IMR-90 (cell line): ENCODE data around the gene TSNAXIP1. TPM values are rescaled to one million over a fixed set of nuclear protein-coding genes. Genes with fewer than 3 reads are reported as not detected.

Source experiments
- ATAC-seq: fragments of 200-7000 bp; cut with Tn5 transposase; 2 replicates; pipeline ENCODE4 v1.9.1; 2020; ENCODE audit warnings: low read depth, mild to moderate bottlenecking, moderate library complexity
- BruUV-seq: library from RNA; stranded (reverse); fragments of 400-500 nt; replicated peaks from 2 replicates; lab custom pipeline; 2021; lab: Mats Ljungman, UMichigan
- CTCF ChIA-PET: fragments of 300-600 bp; formaldehyde crosslinking; extraction: SDS; loops from one replicate; lab custom pipeline; 2021; ENCODE audit warnings: antibody characterized with exemption; lab: Yijun Ruan, JAX
- POLR2A ChIA-PET: fragments of 300-600 bp; sonication (Branson Sonifier 250); formaldehyde crosslinking; loops from one replicate; lab custom pipeline; 2022; ENCODE audit warnings: antibody characterized with exemption; ENCODE audit not compliant: unreplicated experiment; lab: Charles Lee
- DNase-seq: peaks from one replicate; pipeline ENCODE4 v3.0.0; 2013
- H2AFZ ChIP-seq: replicated peaks from 2 replicates; pipeline ENCODE3; 2013; ENCODE audit warnings: low read length, mild to moderate bottlenecking; ENCODE audit not compliant: poor library complexity
- H2AK5ac ChIP-seq: 2 replicates; pipeline ENCODE4 v1.6.1; 2013; ENCODE audit warnings: low read depth, low read length, inconsistent platforms
- H2AK9ac ChIP-seq: replicated peaks from 2 replicates; pipeline ENCODE3; 2013; ENCODE audit warnings: mild to moderate bottlenecking, low read depth, low read length, moderate library complexity; ENCODE audit not compliant: poor library complexity
- H2BK120ac ChIP-seq: 2 replicates; pipeline ENCODE4 v1.6.1; 2013; ENCODE audit warnings: low read depth, low read length, inconsistent platforms
- H2BK15ac ChIP-seq: 3 replicates; pipeline ENCODE4 v1.6.1; 2013; ENCODE audit warnings: low read depth, low read length, inconsistent platforms
- H2BK20ac ChIP-seq: 2 replicates; pipeline ENCODE4 v1.6.1; 2013; ENCODE audit warnings: low read depth, mild to moderate bottlenecking, inconsistent platforms, low read length, moderate library complexity
- H2BK5ac ChIP-seq: 2 replicates; pipeline ENCODE4 v1.6.1; 2013; ENCODE audit warnings: mild to moderate bottlenecking, low read depth, low read length, inconsistent platforms; ENCODE audit not compliant: poor library complexity, severe bottlenecking
- H3K14ac ChIP-seq: replicated peaks from 2 replicates; pipeline ENCODE4 v1.6.1; 2013; ENCODE audit warnings: low read depth, low read length, inconsistent platforms
- H3K18ac ChIP-seq: 2 replicates; pipeline ENCODE4 v1.6.1; 2013; ENCODE audit warnings: low read depth, low read length, control low read depth
- H3K23ac ChIP-seq: 2 replicates; pipeline ENCODE4 v1.6.1; 2013; ENCODE audit warnings: low read depth, low read length, inconsistent platforms
- H3K27ac ChIP-seq: 2 replicates; pipeline ENCODE4 v1.5.1; 2013; ENCODE audit warnings: mild to moderate bottlenecking, control low read depth, low read length; ENCODE audit not compliant: insufficient read depth
- H3K27me3 ChIP-seq: 2 replicates; pipeline ENCODE4 v1.6.1; 2013; ENCODE audit warnings: low read length; ENCODE audit not compliant: control insufficient read depth, insufficient read depth
- H3K36me3 ChIP-seq: 2 replicates; pipeline ENCODE4 v1.6.1; 2013; ENCODE audit warnings: low read length, mixed read lengths; ENCODE audit not compliant: control insufficient read depth, insufficient read depth
- H3K4ac ChIP-seq: 2 replicates; pipeline ENCODE4 v1.6.1; 2013; ENCODE audit warnings: low read depth, low read length, inconsistent platforms
- H3K4me1 ChIP-seq: 2 replicates; pipeline ENCODE4 v1.6.1; 2013; ENCODE audit warnings: low read length, mixed read lengths; ENCODE audit not compliant: control insufficient read depth, insufficient read depth
- H3K4me2 ChIP-seq: 2 replicates; pipeline ENCODE4 v1.6.1; 2013; ENCODE audit warnings: low read depth, mild to moderate bottlenecking, control low read depth, low read length, moderate library complexity
- H3K4me3 ChIP-seq: 2 replicates; pipeline ENCODE4 v1.5.1; 2013; ENCODE audit warnings: low read depth, mild to moderate bottlenecking, control low read depth, low read length, moderate library complexity; ENCODE audit not compliant: insufficient read depth
- H3K56ac ChIP-seq: 2 replicates; pipeline ENCODE4 v1.6.1; 2013; ENCODE audit warnings: low read length, inconsistent platforms; ENCODE audit not compliant: insufficient read depth; ENCODE audit errors: extremely low read depth
- H3K79me1 ChIP-seq, 2 experiments: 2 replicates each; pipeline ENCODE4 v1.6.1; 2013; ENCODE audit warnings: low read length in 2 of 2, inconsistent platforms in 1 of 2, low read depth in 1 of 2
- H3K9ac ChIP-seq: 2 replicates; pipeline ENCODE4 v1.6.1; 2013; ENCODE audit warnings: low read depth, low read length, control low read depth
- H3K9me1 ChIP-seq: 2 replicates; pipeline ENCODE4 v1.6.1; 2013; ENCODE audit warnings: low read length, inconsistent platforms; ENCODE audit not compliant: insufficient read depth
- H3K9me3 ChIP-seq: 2 replicates; pipeline ENCODE4 v1.6.1; 2013; ENCODE audit warnings: low read length; ENCODE audit not compliant: control insufficient read depth, insufficient read depth
- H4K20me1 ChIP-seq: 2 replicates; pipeline ENCODE4 v1.6.1; 2013; ENCODE audit warnings: low read length, inconsistent platforms; ENCODE audit not compliant: insufficient read depth
- H4K5ac ChIP-seq: 2 replicates; pipeline ENCODE4 v1.6.1; 2013; ENCODE audit warnings: mild to moderate bottlenecking, low read depth, low read length, control low read depth
- H4K8ac ChIP-seq, 2 experiments: 2 replicates each; pipeline ENCODE4 v1.6.1; 2013; ENCODE audit warnings: low read depth in 2 of 2, low read length in 2 of 2, control low read depth in 1 of 2, inconsistent platforms in 1 of 2
- H4K91ac ChIP-seq: 2 replicates; pipeline ENCODE4 v1.6.1; 2013; ENCODE audit warnings: low read depth, low read length, inconsistent platforms; ENCODE audit not compliant: insufficient read depth
- CEBPB ChIP-seq: IDR thresholded peaks from 2 replicates; pipeline ENCODE4 v1.6.1; 2012; ENCODE audit warnings: low read depth, low read length, improper control_type of control experiment
- MAZ ChIP-seq: IDR thresholded peaks from 2 replicates; pipeline ENCODE4 v1.6.1; 2012; ENCODE audit warnings: low read depth, mild to moderate bottlenecking, low read length, improper control_type of control experiment, moderate library complexity, borderline replicate concordance
- MXI1 ChIP-seq: IDR thresholded peaks from 2 replicates; pipeline ENCODE4 v1.6.1; 2012; ENCODE audit warnings: low read depth, mild to moderate bottlenecking, low read length, moderate library complexity, borderline replicate concordance
- NFE2L2 ChIP-seq: fragments of 150-350 bp; IDR thresholded peaks from 2 replicates; pipeline ENCODE4 v1.6.1; 2016; ENCODE audit warnings: low read depth, mild to moderate bottlenecking, low read length
- RAD21 ChIP-seq: IDR thresholded peaks from 2 replicates; pipeline ENCODE4 v1.6.1; 2012; ENCODE audit warnings: low read length, improper control_type of control experiment
- RFX5 ChIP-seq: IDR thresholded peaks from 2 replicates; pipeline ENCODE4 v1.8.0; 2012; ENCODE audit warnings: low read depth, mild to moderate bottlenecking, low read length, moderate library complexity
- SMC3 ChIP-seq: fragments of 150-350 bp; IDR thresholded peaks from 2 replicates; pipeline ENCODE4 v1.6.1; 2016; ENCODE audit warnings: low read depth, mild to moderate bottlenecking, antibody characterized with exemption, low read length, moderate library complexity
- WGBS, 2 experiments: methylation state at CpG; one replicate each; pipeline versions ENCODE4 v1.1.5 to v1.1.7; 2013; ENCODE audit warnings: missing lambda C conversion rate in 2 of 2; ENCODE audit not compliant: insufficient read length in 1 of 2; ENCODE audit errors: extremely low coverage in 2 of 2; 5-methylcytosine and 5-hydroxymethylcytosine counted together
- dilution Hi-C: fragments of 300-500 bp; cut with HindIII; formaldehyde crosslinking; loops from one replicate; pipeline ENCODE4 v1.14.3; 2018; ENCODE audit warnings: low sequenced_read_pairs; ENCODE audit not compliant: unreplicated experiment
- in situ Hi-C: fragments of 300-500 bp; cut with MboI; formaldehyde crosslinking; loops from 3 replicates; pipeline ENCODE4 v1.14.3; 2019; ENCODE audit warnings: low sequenced_read_pairs, inconsistent platforms, mixed read lengths
- intact Hi-C: fragments of 100-400 bp; cut with micrococcal nuclease; formaldehyde crosslinking; loops from 2 replicates; pipeline ENCODE4 v1.10.0; 2022
- polyA plus RNA-seq, 3 experiments: library from polyadenylated mRNA; depleted of rRNA; stranded (reverse); fragments of >200 nt; gene quantifications; 2 replicates each; pipeline ENCODE4 v1.2.3, GENCODE V29; 2012; ENCODE audit warnings: low replicate concordance in 1 of 3
- total RNA-seq: library from RNA; depleted of rRNA; stranded (reverse); fragments of >200 nt; gene quantifications from 2 replicates; pipeline ENCODE4 v1.2.3, GENCODE V29; 2012
- TF ChIP-seq, protein P1 (sequence below): conservative IDR thresholded peaks from 2 replicates; pipeline ENCODE4 v1.5.1; 2012; ENCODE audit warnings: mild to moderate bottlenecking, low read depth, low read length, improper control_type of control experiment
- TF ChIP-seq, protein P2 (sequence below): fragments of 150-350 bp; IDR thresholded peaks from 2 replicates; pipeline ENCODE4 v1.6.1; 2016; ENCODE audit warnings: low read depth, mild to moderate bottlenecking, low read length, moderate library complexity, borderline replicate concordance

The TSNAXIP1 gene
- total and polyA plus RNA-seq, 2 of the 4 experiments (the other 2 are of a cell fraction) = 0.72 to 1.4 TPM

DNA sequence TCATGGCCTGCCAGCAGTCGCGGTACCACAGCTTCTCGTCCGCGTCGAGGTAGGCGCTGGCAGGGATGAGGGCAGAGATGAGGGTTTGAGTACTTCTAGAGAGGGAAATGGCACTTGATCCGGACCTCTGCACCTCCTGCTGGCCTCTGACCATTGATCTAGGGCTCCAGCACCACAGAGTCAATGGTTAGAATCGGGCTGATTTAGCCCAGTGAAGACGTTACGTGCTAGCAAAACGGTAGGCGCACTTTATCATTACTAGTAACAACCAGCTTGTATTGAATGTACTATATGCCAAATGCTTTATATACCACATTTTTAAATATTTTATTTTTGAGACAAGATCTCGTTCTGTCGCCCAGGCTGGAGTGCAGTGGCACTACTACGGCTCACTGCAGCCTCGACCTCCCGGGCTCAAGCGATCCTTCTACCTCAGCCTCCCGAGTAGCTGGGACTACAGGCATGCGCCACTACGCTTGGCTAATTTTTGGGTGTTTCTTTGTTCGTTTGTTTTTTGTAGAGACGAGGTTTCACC lies 526 bp downstream of the TSNAXIP1 start:
- H4K8ac ChIP-seq = peak overlapping the region; percentile 14 to 27; a peak in 2 of 4 replicates
- no peak overlapping the region for H2BK20ac ChIP-seq
- peak overlapping the region; percentile 92 for H2AFZ ChIP-seq
- peaks cover 6% of the 10 kb centered on the region for H3K4me1 ChIP-seq
- no peak overlapping the region for H3K56ac ChIP-seq
- no peak overlapping the region for H2BK15ac ChIP-seq
- TF ChIP-seq RFX5 (no peak), CEBPB (no peak), RAD21 (no peak), MAZ (no peak), MXI1 (no peak), SMC3 (0 out of 2 replicates have a peak, but pooled peaks have one; percentile 19), NFE2L2 (no peak)
- TF ChIP-seq, protein P1, sequence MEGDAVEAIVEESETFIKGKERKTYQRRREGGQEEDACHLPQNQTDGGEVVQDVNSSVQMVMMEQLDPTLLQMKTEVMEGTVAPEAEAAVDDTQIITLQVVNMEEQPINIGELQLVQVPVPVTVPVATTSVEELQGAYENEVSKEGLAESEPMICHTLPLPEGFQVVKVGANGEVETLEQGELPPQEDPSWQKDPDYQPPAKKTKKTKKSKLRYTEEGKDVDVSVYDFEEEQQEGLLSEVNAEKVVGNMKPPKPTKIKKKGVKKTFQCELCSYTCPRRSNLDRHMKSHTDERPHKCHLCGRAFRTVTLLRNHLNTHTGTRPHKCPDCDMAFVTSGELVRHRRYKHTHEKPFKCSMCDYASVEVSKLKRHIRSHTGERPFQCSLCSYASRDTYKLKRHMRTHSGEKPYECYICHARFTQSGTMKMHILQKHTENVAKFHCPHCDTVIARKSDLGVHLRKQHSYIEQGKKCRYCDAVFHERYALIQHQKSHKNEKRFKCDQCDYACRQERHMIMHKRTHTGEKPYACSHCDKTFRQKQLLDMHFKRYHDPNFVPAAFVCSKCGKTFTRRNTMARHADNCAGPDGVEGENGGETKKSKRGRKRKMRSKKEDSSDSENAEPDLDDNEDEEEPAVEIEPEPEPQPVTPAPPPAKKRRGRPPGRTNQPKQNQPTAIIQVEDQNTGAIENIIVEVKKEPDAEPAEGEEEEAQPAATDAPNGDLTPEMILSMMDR = peak; percentile 12; the same call in 1 of the 2 replicates
- TF ChIP-seq, protein P2, sequence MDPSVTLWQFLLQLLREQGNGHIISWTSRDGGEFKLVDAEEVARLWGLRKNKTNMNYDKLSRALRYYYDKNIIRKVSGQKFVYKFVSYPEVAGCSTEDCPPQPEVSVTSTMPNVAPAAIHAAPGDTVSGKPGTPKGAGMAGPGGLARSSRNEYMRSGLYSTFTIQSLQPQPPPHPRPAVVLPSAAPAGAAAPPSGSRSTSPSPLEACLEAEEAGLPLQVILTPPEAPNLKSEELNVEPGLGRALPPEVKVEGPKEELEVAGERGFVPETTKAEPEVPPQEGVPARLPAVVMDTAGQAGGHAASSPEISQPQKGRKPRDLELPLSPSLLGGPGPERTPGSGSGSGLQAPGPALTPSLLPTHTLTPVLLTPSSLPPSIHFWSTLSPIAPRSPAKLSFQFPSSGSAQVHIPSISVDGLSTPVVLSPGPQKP = no peak
- dilution Hi-C loops = no loop called here
- no peak overlapping the region for H4K91ac ChIP-seq
- peaks cover 10% of the 10 kb centered on the region for H3K9me1 ChIP-seq
- H3K14ac ChIP-seq = peak overlapping the region; percentile 50; the same call in 1 of the 2 replicates
- H3K79me1 ChIP-seq = peaks cover 7 to 42% of the 10 kb centered on the region in 2 experiments
- H3K4ac ChIP-seq = no peak overlapping the region
- peak overlapping the region; percentile 95 for H3K4me2 ChIP-seq
- in situ Hi-C loops = no loop called here
- ATAC-seq (peak; percentile 7), DNase-seq (no peak)
- H3K27me3 ChIP-seq = 0 out of 2 replicates have a peak, but pooled peaks cover 2% of the 10 kb centered on the region
- 0% methylated on average over 1 of the region's 24 CpGs; no CpG with 5 or more reads in 1 of the 2 experiments for WGBS, 2 experiments
- peak overlapping the region; percentile 70; the same call in 1 of the 2 replicates for H3K23ac ChIP-seq
- peak overlapping the region; percentile 66 for H3K4me3 ChIP-seq
- H2BK120ac ChIP-seq = no peak overlapping the region
- 0 out of 2 replicates have a peak, but pooled peaks cover 3% of the 10 kb centered on the region for H4K20me1 ChIP-seq
- no peak overlapping the region for H2BK5ac ChIP-seq
- no TSS peak for BruUV-seq
- intact Hi-C loops = loop anchor here (5.0 to 10.0 kb wide), 3 partner anchors 90 to 282 kb away; partner anchors contain the start of genes GFOD2 and RIPOR1
- H3K9me3 ChIP-seq = no peaks in the 10 kb centered on the region
- H3K9ac ChIP-seq = peak overlapping the region; percentile 58
- ChIA-PET CTCF (interaction anchor here (0.6 to 1.8 kb wide), 2 partner anchors 9 to 307 kb away, joined by 3 to 19 read pairs; no protein-coding TSS in a partner anchor), POLR2A (interaction anchor here (0.6 kb wide), 1 partner anchor 135 kb away, joined by 4 read pairs; no protein-coding TSS in a partner anchor)
- peaks cover 3% of the 10 kb centered on the region for H3K36me3 ChIP-seq
- no peak overlapping the region for H2AK5ac ChIP-seq
- peak overlapping the region; percentile 89 for H2AK9ac ChIP-seq
- no peak overlapping the region for H4K5ac ChIP-seq
- no peak overlapping the region; the same call in 1 of the 2 replicates for H3K27ac ChIP-seq
- no peak overlapping the region for H3K18ac ChIP-seq
